ENCODE measurements around the gene NDUFS5.

DNA sequence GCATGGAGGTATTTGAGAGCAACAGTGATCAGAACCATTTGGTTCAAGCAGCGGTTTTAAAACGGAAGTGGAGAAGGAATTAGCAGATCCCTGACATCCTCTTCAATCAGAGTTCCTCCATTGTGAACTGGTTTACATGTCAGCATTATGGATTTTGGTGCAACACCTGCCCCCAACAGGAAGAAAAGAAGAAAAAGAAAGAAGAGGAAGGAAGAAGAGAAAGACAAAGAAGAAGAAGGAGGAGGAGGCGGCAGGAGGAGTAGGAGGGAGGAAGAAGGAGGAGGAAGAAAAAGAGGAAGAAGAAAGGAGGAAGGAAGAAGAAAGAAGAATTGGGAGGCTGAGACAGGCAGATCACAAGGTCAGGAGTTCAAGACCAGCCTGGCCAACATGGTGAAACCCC is 17.4 kb downstream of the NDUFS5 start:
- TF ChIP-seq, protein P1, sequence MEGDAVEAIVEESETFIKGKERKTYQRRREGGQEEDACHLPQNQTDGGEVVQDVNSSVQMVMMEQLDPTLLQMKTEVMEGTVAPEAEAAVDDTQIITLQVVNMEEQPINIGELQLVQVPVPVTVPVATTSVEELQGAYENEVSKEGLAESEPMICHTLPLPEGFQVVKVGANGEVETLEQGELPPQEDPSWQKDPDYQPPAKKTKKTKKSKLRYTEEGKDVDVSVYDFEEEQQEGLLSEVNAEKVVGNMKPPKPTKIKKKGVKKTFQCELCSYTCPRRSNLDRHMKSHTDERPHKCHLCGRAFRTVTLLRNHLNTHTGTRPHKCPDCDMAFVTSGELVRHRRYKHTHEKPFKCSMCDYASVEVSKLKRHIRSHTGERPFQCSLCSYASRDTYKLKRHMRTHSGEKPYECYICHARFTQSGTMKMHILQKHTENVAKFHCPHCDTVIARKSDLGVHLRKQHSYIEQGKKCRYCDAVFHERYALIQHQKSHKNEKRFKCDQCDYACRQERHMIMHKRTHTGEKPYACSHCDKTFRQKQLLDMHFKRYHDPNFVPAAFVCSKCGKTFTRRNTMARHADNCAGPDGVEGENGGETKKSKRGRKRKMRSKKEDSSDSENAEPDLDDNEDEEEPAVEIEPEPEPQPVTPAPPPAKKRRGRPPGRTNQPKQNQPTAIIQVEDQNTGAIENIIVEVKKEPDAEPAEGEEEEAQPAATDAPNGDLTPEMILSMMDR (IDR thresholded peaks at IDR 0.05), result no peak
- TF ChIP-seq POLR2A (IDR thresholded peaks at IDR 0.05), result no peak
